Peyer's patch (tissue), 4 donors: ENCODE measurements around the gene CSNK1A1. TPM values are rescaled to one million over a fixed set of nuclear protein-coding genes. Genes with fewer than 3 reads are reported as not detected.
A peak's percentile ranks its signal among the peaks of the same experiment; 100 is the strongest.

ENCODE experiments used
- DNase-seq, 3 donors: peaks; one replicate each; pipeline ENCODE4 v3.0.0-alpha.2; 2017 to 2019
- H3K27ac ChIP-seq, 4 donors: fragments of 200-600 bp; sonication (generic); one replicate each; pipeline ENCODE4 v1.5.1; 2016 to 2019
- H3K27me3 ChIP-seq, 2 donors: fragments of 200-600 bp; sonication (generic); one replicate each; pipeline ENCODE4 v1.5.1; 2019
- H3K36me3 ChIP-seq, 3 donors: fragments of 200-600 bp; sonication (generic); one replicate each; pipeline ENCODE4 v1.5.1; 2016 to 2019
- H3K4me1 ChIP-seq, 4 donors: fragments of 200-600 bp; sonication (generic); one replicate each; pipeline ENCODE4 v1.5.1; 2016 to 2019
- H3K4me3 ChIP-seq, 4 donors: fragments of 200-600 bp; sonication (generic); 1 replicate in 3 of 4; 2 replicates in 1 of 4; pipeline ENCODE4 v1.5.1; 2016 to 2019; ENCODE audit warnings: mild to moderate bottlenecking in 1 of 4
- H3K9me3 ChIP-seq, 4 donors: fragments of 200-600 bp; sonication (generic); one replicate each; pipeline ENCODE4 v1.5.1; 2016 to 2019; ENCODE audit warnings: mild to moderate bottlenecking in 1 of 4
- POLR2A ChIP-seq, 2 donors: fragments of 450-650 bp; IDR thresholded peaks; one replicate each; pipeline ENCODE4 v1.5.1; 2017; ENCODE audit warnings: antibody characterized with exemption in 2 of 2, mild to moderate bottlenecking in 2 of 2, moderate library complexity in 2 of 2
- total RNA-seq, 4 donors: library from RNA; depleted of rRNA; stranded (reverse); fragments of >200 nt; gene quantifications; one replicate each; pipeline ENCODE4 v1.1.0, GENCODE V29; 2016
- TF ChIP-seq, protein P1 (sequence below), 6 experiments: fragments of 450-650 bp in 4 of 6; fragments of 200-600 bp in 2 of 6; sonication (generic) in 1 of 6; IDR thresholded peaks; one replicate each; pipeline ENCODE4 v1.5.1; 2017 to 2019; ENCODE audit warnings: antibody characterized with exemption in 6 of 6, mild to moderate bottlenecking in 3 of 6, moderate library complexity in 1 of 6

Gene CSNK1A1
- total RNA-seq, 4 donors from 2014 or later, result 185 to 253 (median 207) TPM

DNA sequence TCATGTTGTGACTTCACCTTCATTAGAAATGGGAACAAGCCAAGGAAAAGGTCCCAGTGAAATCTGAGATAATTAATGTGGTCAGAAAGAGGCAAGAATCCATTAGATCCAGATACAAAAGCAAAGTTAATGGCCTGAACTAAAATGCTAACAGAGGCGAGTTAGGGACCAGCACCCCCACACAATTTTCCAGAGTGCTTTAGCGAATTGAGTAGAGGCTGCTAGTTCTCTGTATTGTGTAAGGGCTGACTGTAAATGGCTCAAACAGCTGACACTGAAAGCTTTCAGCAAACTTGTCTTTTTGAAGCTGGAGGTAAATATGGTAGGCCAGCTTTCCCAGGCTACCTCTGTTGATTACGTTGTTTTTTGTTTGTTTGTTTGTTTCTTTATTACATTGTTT, 75.5 kb downstream of the CSNK1A1 start:
- Histone ChIP-seq H3K4me3 (no peak overlapping the region), H3K27me3 (no peaks in the 10 kb centered on the region), H3K9me3 (no peaks in the 10 kb centered on the region), H3K27ac (no peak overlapping the region), H3K36me3 (no peaks in the 10 kb centered on the region), H3K4me1 (peaks cover 0 to 36% (median 5%) of the 10 kb centered on the region in 4 donors)
- peak in 1 of 3 donors; percentile 13 for DNase-seq
- no peak for TF ChIP-seq POLR2A (IDR thresholded peaks at IDR 0.05)
- TF ChIP-seq, protein P1, sequence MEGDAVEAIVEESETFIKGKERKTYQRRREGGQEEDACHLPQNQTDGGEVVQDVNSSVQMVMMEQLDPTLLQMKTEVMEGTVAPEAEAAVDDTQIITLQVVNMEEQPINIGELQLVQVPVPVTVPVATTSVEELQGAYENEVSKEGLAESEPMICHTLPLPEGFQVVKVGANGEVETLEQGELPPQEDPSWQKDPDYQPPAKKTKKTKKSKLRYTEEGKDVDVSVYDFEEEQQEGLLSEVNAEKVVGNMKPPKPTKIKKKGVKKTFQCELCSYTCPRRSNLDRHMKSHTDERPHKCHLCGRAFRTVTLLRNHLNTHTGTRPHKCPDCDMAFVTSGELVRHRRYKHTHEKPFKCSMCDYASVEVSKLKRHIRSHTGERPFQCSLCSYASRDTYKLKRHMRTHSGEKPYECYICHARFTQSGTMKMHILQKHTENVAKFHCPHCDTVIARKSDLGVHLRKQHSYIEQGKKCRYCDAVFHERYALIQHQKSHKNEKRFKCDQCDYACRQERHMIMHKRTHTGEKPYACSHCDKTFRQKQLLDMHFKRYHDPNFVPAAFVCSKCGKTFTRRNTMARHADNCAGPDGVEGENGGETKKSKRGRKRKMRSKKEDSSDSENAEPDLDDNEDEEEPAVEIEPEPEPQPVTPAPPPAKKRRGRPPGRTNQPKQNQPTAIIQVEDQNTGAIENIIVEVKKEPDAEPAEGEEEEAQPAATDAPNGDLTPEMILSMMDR (IDR thresholded peaks at IDR 0.05), result no peak

DNA sequence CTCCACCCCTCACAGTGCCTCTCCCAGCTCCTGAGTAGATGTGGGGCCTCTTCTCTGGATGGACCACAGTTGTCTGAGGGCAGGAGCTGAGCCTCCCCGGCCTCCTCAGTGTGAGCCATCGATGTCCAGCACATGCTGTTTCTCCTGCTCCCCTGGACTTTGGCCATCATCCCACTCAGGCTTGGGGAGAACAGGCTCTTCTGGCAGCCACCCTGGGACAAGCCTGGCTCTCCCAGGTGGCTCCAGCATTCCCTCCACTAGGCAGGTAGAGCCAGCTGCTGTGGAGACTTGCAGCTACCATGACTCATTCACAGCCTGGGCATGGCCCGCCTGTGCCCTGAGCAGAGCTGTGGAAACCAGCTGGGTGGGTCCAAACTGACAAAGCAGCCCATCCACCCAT, 77.0 kb downstream of the CSNK1A1 start:
- DNase-seq, result peak in 2 of 3 donors; percentile 84 to 87

DNA sequence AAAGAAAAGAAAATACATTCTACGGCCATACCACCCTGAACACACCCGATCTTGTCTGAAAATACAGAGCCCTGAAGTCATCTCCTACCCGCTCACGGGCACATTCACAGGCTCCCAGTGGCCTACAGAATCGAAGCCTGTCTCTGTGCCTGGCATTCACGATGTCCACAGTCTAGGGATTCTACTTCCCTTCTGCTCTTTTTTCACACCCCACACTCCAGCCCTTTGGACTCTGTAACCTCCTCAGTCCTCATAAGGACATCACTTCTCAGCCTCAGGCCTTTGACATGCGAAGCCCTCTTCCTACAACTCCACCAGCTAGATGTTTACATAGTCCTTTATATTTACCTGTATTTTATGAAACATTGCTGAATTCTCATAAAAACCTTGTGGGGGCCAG, 77.8 kb downstream of the CSNK1A1 start:
- Histone ChIP-seq H3K36me3 (no peaks in the 10 kb centered on the region), H3K27ac (peak overlapping the region in 3 of 4 donors; percentile 51 to 90 (median 79)), H3K9me3 (no peaks in the 10 kb centered on the region), H3K4me1 (peaks cover 0 to 41% (median 5%) of the 10 kb centered on the region in 4 donors), H3K27me3 (no peaks in the 10 kb centered on the region), H3K4me3 (no peak overlapping the region)
- peak in 1 of 3 donors; percentile 51 for DNase-seq
- TF ChIP-seq POLR2A (IDR thresholded peaks at IDR 0.05), result no peak
- TF ChIP-seq, protein P1 (IDR thresholded peaks at IDR 0.05), result no peak

More for the DNA sequence above, 77.0 kb downstream of the CSNK1A1 start:
- TF ChIP-seq, protein P1 (IDR thresholded peaks at IDR 0.05), result peak in 3 of 6 experiments; percentile 68 to 75 (median 70)
- TF ChIP-seq POLR2A (IDR thresholded peaks at IDR 0.05), result peak in 1 of 2 donors; percentile 66
- peak overlapping the region in 3 of 4 donors; percentile 51 to 90 (median 79) for H3K27ac ChIP-seq
- H3K36me3 ChIP-seq, result no peaks in the 10 kb centered on the region
- no peaks in the 10 kb centered on the region for H3K9me3 ChIP-seq
- H3K4me3 ChIP-seq, result no peak overlapping the region
- no peaks in the 10 kb centered on the region for H3K27me3 ChIP-seq
- peaks cover 0 to 41% (median 5%) of the 10 kb centered on the region in 4 donors for H3K4me1 ChIP-seq

DNA sequence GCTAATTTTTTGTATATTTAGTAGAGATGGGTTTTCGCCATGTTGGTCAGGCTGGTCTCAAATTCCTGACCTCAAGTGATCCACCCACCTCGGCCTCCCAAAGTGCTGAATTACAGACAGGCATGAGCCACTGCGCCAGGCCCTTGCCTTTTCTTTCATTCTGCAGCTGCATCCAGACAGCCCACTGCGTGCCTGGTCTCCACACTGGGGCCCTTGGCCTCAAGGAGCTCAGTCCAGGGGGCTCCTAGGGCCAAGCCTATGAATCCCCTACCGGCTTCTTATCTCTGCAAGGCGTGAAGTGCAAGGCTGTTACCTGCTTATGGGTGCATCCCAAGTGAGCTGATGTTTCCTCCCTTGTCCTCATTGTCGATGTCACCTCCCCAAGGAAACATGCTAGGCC, 78.8 kb downstream of the CSNK1A1 start:
- H3K9me3 ChIP-seq, result no peaks in the 10 kb centered on the region
- H3K27ac ChIP-seq, result peak overlapping the region in 3 of 4 donors; percentile 76 to 93 (median 90)
- H3K27me3 ChIP-seq, result no peaks in the 10 kb centered on the region
- H3K36me3 ChIP-seq, result no peaks in the 10 kb centered on the region
- no peak overlapping the region for H3K4me3 ChIP-seq
- peak in 1 of 3 donors; percentile 40 for DNase-seq
- H3K4me1 ChIP-seq, result peaks cover 0 to 41% (median 5%) of the 10 kb centered on the region in 4 donors
- TF ChIP-seq, protein P1 (IDR thresholded peaks at IDR 0.05), result no peak
- TF ChIP-seq POLR2A (IDR thresholded peaks at IDR 0.05), result no peak

DNA sequence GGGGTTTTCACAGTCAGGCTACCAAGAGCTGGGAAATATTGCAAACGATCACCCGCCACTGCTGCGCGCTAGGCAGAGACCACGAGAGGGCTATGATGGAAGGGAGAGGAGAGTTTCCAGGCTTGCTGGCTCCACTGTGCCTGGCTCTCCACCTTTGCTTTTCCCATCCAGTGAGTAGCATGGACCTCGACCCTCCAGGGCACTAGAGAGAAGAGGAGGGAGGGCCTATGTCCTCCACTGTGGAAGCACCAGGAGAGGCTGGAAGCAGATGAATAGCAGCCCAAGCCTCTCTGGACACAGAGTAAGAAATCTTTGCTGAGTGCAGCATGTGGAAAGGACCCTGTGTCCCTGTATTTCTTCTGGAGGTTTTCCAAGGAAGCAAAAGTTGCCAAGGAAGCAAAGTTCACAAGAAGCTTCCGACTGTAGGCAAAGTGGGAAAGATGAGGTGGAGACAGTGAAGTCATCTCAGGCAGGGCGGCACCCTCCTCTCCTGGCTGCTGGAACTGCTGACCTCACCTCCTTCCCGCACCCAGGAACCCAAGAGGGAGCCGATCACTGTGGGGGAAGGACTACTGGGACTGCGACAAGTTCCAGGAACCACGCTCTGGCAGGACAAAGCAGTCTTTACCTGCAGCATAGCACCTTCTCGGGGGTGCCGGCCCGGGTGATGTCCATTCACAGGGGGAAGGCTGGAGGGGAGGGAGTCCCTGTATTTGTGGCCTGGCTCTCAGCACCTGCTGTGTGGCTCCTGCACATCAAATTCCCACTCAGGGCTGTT, 79.6 kb downstream of the CSNK1A1 start:
- Histone ChIP-seq H3K4me3 (no peak overlapping the region), H3K4me1 (peaks cover 0 to 42% (median 5%) of the 10 kb centered on the region in 4 donors), H3K36me3 (no peaks in the 10 kb centered on the region), H3K27ac (peak overlapping the region in 3 of 4 donors; percentile 76 to 93 (median 90)), H3K9me3 (no peaks in the 10 kb centered on the region), H3K27me3 (no peaks in the 10 kb centered on the region)
- DNase-seq, result peak in 2 of 3 donors; percentile 85 to 88
- TF ChIP-seq, protein P1 (IDR thresholded peaks at IDR 0.05), result peak in 1 of 6 experiments; percentile 7
- TF ChIP-seq POLR2A (IDR thresholded peaks at IDR 0.05), result peak; percentile 36 to 68
